ENCODE results near the gene TBX1.

DNA sequence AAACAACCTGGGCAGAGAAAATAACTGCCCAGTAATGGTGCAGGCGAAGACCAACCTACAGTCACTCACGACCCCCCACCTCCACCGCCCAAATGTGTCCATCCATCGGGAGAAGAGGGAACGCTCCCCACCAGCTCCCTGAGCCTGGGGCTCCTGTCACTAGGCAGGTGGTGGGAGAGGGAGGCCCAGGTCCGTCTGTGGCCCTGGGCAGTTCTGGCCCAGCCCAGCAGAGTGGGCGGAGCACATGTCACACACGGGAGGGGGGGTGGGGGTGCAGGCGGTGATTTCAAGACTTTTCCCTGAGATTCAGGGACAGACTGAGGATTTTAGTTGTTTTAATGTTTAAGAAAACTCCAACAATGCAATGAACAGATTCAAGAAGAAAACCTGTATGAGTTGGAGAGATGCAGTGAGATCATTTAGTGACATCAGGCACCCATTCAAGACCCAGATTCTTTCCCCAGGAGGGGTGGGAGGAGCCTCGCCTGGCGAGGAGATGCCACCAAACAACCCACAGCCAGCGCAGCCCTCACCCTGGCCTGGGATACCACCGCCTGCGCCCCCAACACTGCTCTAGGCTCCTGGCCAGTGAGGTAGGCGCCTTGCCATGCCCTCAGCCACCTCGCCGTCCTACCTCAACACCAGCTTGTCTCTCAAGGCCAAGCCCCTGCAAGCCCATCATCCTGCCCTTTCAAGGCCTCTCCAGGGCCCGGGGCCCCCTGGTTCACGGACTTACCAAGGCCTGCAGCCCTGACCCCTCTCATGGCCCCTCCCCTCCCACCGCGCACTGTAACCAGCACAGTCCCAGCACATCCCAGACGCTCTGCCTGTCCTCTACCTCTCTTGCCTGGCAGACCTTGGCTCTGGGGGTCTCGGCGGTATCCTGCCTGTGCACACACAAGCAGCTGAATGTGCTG, 36.8 kb downstream of the TBX1 start:
- TF ChIP-seq, protein P1, sequence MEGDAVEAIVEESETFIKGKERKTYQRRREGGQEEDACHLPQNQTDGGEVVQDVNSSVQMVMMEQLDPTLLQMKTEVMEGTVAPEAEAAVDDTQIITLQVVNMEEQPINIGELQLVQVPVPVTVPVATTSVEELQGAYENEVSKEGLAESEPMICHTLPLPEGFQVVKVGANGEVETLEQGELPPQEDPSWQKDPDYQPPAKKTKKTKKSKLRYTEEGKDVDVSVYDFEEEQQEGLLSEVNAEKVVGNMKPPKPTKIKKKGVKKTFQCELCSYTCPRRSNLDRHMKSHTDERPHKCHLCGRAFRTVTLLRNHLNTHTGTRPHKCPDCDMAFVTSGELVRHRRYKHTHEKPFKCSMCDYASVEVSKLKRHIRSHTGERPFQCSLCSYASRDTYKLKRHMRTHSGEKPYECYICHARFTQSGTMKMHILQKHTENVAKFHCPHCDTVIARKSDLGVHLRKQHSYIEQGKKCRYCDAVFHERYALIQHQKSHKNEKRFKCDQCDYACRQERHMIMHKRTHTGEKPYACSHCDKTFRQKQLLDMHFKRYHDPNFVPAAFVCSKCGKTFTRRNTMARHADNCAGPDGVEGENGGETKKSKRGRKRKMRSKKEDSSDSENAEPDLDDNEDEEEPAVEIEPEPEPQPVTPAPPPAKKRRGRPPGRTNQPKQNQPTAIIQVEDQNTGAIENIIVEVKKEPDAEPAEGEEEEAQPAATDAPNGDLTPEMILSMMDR (IDR thresholded peaks at IDR 0.05; ENCODE audit: insufficient read depth, low read length): no peak
- no peak for TF ChIP-seq SPI1 (IDR thresholded peaks at IDR 0.05; ENCODE audit: borderline replicate concordance, low read depth)

Data from HL-60 (cell line).